GM18873 (cell line): ENCODE results near the gene IL12B.
"Not testable (repeated sequence)": the region's sequence is repeated elsewhere in the genome, so short reads cannot be mapped to it uniquely, and the experiment has no call there.

Experiments
- ATAC-seq: cut with Tn5 transposase; IDR thresholded peaks from one replicate; pipeline ENCODE4 v1.9.1; 2021; ENCODE audit warnings: mild to moderate bottlenecking, moderate library complexity, moderate number of reproducible peaks; ENCODE audit not compliant: unreplicated experiment, low FRiP score

Gene IL12B

GRCh38 chr5:159330131-159330800, at the start of gene IL12B:
TSS of gene IL12B (minus strand) at chr5:159330487. CDS start at chr5:159326782, 3,705 bp downstream.
- ATAC-seq: no peak

- no peak for ATAC-seq
Measured at GRCh38 chr5:159377653-159378052, 47.4 kb upstream of the IL12B start.

GRCh38 chr5:159367866-159368265, 37.6 kb upstream of the IL12B start:
- not testable (repeated sequence) for ATAC-seq

- ATAC-seq: not testable (repeated sequence)
Measured at GRCh38 chr5:159366776-159367175, 36.5 kb upstream of the IL12B start.

- no peak for ATAC-seq
Measured at GRCh38 chr5:159362220-159362619, 31.9 kb upstream of the IL12B start.

- ATAC-seq: not testable (repeated sequence)
Measured at GRCh38 chr5:159359871-159360270, 29.6 kb upstream of the IL12B start.

- no peak for ATAC-seq
Measured at GRCh38 chr5:159359408-159359807, 29.1 kb upstream of the IL12B start.

GRCh38 chr5:159353661-159354252, 23.5 kb upstream of the IL12B start:
- ATAC-seq: no peak

- ATAC-seq: not testable (repeated sequence)
Measured at GRCh38 chr5:159350644-159351043, 20.4 kb upstream of the IL12B start.

GRCh38 chr5:159350216-159350615, 19.9 kb upstream of the IL12B start:
- ATAC-seq: peak; percentile 72

GRCh38 chr5:159345861-159346260, 15.6 kb upstream of the IL12B start:
- ATAC-seq: no peak

GRCh38 chr5:159345336-159345735, 15.0 kb upstream of the IL12B start:
- no peak for ATAC-seq

GRCh38 chr5:159343295-159344094, 13.2 kb upstream of the IL12B start:
- no peak for ATAC-seq

- no peak for ATAC-seq
Measured at GRCh38 chr5:159342840-159343239, 12.6 kb upstream of the IL12B start.

GRCh38 chr5:159341906-159342310, 11.6 kb upstream of the IL12B start:
- ATAC-seq: no peak

GRCh38 chr5:159341145-159341544, 10.9 kb upstream of the IL12B start:
- no peak for ATAC-seq

GRCh38 chr5:159340511-159340910, 10.2 kb upstream of the IL12B start:
- no peak for ATAC-seq

GRCh38 chr5:159339460-159339859, 9.2 kb upstream of the IL12B start:
- ATAC-seq: no peak

- no peak for ATAC-seq
Measured at GRCh38 chr5:159338118-159338517, 7.8 kb upstream of the IL12B start.

- ATAC-seq: no peak
Measured at GRCh38 chr5:159337016-159337955, 7.0 kb upstream of the IL12B start.
